ENCODE measurements around the gene INVS.
A peak's percentile ranks its signal among the peaks of the same experiment; 100 is the strongest.
"Not testable (repeated sequence)": the region's sequence is repeated elsewhere in the genome, so short reads cannot be mapped to it uniquely, and the experiment has no call there.

INVS gene

DNA sequence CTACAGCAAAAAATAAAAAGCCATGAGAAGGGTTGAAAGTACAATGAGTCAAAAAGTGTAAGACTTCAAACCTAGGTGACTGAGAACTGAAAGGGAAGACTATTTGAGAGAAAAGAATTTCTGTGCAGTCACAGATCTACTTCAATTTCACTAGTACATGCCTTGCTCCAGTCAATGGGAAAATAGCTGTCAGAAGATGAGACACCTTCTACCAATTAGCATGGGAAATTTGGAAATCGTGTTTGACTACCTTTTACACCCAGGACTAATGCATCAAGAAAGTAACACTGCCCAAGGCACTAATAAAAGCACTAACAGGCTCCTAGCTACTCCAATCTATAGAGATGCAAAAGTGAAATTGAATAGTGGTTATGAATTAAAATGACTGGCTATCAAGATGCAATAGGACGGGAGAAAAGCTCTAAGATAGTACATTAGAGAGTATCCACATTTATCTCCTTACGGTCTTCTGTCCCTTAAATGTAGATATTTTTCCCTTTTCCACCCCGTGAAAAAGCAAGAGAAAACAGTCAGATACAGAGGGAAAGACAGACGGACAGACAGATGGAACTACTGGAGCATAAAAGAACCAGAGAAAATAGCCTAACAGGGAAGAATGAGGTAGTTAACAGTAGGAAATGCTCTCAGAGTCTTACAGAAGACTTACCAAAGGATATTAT is 15.5 kb upstream of the INVS start:
- peak; percentile 85 for DNase-seq

DNA sequence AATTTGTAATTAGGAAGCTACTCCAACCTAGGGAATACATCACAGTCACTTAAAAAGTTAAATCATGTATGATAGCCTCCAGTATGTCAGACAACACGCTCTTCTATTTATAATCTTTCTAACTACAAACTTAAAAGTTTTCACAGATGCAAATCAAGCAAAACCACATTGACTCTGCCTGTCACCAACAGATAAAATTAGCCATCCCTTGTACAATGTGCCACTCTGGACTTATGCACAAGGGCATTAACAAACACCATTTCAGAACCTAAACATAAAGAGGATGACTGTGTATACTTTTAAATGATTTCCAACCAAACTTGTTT is 15.0 kb upstream of the INVS start:
- no peak for DNase-seq

DNA sequence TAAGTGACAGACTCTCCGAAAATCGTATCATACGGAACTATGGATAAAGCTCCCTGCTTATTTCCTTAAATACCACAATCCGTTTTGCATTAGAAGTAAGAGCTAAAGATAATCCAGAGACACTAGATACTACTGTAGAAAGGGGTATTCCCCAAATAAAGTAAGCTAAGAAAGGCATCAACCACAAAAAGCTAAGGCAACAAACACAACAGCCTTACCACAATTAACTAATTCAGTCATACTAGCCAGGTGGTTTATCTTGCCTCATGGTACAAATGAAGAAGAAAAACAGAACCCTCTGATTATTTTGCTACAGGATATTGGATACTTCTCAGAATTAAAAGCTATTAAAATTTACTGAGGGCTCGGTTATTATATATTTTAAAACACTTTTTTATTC is 14.3 kb upstream of the INVS start:
- DNase-seq, result no peak

DNA sequence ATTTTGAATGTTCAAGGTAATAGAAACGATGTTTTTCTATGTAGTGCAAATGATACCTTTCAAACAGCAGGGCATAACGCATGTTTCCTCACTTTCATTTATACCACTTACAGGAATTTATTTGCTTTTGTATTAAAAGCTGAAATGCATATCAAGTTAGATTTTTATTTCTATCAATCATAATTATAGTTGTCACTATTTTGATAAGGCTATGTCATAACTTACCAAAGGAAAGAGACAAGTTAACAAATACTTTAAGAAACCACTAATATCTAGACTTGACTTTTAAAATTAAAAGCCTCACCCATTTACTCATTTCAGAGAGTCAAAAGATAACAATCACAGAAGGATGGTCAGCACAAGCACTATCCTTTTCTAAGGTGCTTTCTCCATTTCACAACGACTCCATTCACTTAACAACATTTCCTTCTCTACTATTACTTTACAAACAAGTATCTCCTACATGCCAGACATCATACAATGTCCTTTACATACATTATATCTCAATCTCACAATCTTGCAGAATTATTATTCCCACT is 12.9 kb upstream of the INVS start:
- DNase-seq, result no peak

DNA sequence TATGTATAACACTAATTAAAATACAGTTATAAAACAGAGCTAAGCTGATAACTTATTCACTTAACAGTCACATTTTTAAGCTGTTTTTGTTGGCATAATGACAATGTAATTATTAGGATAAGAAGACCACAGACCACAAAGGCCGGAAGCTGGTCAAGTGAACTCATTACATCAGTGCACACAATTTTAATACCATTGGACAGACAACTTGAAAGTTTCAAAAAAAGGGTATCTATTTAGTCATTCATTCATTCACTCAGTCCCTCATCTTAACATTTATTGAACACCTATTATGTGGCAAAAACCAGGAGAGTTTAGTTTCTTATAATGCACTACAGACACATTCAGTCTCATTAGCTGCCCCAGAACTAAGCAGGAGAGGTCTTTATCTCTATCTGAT is 11.8 kb upstream of the INVS start:
- DNase-seq, result no peak

DNA sequence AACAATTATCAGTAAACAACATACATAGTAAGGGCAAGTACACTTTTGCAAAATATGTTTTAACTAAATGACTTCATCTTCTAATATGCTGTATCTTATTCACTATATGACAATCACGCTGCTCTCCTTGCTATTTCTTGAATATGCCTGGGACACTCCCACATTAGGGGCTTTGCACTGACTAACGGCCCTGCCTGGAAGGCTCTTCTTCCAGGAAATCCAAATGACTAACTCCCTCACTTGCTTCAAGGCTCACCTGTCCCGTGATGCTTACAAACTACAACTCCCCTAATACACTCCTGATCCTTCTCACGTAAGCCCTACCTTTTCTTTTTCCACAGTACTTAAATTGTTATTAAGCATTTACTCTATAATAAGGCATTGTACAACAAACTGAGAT is 10.8 kb upstream of the INVS start:
- no peak for DNase-seq

DNA sequence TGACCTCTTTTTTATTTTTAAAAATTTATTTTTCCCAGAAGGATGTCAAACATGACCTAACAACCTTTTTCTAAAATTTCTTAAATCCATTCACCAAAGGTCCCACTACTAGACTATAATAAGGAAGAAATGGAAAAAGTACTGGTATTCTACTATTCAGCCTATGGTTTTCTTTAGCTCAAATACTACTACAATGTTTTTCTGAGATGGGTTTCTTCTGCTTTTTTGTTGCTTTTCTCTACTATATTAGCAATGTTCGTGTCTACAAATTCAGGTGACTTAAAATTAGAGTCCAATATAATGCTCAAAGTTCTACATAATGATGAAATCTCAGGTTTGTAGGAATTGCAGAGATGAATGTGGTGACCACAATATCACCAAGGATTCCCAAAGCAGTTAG is 8.2 kb upstream of the INVS start:
- no peak for DNase-seq

DNA sequence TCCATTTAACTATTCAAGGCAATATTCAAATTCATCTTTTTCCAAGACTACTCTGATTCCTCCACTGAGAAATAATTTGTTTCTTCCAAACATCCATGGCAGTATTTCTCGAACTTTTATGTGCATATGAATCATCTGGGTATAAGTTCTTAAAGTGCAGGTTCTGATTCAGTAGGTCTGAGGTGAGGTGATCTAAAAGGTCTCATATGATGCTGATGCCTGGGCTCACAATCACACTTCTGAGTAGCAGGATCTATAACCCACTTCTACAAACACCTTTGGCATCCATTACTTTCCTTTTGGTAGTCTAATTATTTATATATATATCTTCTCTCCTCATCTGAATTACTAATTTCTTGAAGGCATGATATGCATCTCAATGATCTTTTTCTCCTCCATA is 7.4 kb upstream of the INVS start:
- no peak for DNase-seq

DNA sequence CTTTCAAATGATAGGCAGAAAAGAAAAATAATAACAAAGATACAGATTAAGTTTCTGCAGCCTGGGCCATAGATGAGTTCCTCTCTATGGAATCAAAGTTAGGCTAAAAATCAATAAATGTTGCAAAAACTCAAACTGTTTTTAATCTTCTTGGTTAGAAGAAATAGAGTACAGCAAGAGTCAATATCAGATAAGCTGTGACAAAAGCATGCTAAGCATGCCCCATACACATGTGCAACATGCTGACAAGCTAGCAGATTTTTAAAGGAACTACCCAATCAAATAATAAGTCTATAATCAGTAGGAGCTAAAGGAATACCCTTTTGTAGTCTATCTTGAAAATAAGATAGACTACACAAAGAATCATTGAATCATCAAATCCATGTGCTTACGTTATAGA is 7.0 kb upstream of the INVS start:
- DNase-seq, result no peak

DNA sequence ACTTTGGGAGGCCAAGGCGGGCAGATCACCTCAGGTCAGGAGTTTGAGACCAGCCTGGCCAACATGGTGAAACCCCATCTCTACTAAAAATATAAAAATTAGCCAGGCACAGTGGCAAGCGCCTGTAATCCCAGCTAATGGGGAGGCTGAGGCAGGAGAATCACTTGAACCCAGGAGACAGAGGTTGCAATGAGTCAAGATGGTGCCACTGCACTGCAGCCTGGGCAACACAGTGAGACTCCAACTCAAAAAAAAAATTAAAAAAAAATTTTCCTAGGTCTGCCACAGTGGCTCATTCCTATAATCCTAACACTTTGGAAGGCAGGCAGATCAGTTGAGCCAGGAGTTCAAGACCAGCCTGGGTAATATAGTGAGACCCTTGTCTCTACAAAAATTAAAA is 4.6 kb upstream of the INVS start:
- not testable (repeated sequence) for DNase-seq

DNA sequence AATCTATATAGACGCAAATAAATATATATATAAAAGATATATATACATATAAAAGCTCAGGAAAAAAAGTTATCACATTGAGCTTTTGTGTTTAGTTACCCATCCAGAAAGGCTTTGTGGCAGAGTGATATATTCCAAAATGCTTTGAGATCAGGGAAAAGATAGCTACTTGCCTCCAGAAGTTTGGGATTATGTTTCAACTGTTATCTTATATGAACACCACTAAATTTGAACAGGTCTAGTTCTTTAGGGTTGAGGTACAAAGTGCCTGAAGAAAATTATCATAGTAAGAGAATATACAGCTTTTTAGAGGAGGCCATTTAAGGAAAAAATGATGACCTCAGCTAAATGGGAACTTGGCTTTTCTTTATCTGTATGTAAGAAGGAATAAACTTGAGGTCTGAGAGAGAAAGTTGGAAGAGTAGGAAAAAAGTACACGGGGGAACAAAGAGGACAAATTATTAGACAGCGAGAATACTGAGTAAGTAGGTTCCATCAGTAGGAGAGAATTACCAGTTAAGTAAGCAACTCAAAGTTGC is 2.6 kb upstream of the INVS start:
- DNase-seq, result no peak

DNA sequence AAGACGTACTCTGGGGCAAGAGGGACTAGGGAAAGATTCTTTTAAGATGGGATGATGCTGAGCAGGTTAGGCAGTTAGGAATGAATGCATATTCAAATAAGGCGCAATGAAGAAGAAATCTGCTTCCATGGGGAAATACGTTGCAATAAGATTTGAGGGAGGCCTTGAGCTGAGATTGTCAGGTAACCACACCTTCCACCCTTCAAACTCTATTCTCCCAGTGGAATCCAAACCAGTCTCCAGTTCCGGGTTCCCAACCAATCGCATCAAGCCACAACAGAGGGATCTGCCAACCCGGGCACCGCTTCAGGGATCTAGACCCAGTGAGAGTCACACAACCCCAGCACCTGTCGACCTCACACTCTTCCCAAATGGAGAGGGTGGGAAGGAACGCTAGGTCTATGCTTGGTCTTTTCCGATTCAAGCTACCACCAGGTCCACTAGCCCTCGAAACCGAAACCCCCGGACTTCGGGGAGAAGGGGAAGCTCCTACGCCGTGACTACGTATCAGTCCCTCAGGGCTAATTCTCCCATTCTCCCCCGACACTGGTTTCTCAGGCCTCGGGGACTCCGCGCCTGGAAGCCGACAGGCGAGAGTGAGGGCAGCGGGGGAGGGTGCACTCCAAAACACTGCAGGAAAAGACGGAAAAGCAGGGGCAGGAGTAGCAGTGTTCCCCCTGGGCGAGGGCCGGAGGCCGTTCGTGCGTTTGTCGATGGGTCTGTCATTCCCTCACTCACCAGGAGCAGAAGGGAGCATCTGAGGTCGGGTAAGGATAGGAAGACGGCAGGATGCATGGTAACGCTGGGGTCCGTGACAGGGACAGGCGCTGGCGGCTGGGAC is 777 bp upstream of the INVS start:
- peak; percentile 24 for DNase-seq

DNA sequence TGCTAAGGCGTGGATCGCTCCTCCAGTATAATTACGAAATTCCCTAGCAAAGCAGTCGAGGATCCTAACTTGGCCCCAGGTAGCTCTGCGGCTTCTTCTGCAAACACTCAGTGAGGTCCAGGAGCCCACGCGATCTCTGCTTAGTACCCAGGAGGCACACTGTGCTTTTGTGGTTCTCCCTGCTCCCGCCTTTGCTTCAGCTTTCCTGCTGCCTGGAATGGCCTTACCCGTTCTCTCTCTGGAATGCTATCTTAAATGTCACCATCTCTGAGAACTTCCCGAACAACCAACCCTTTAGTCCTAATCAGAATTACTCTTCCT is 639 bp downstream of the INVS start:
- peak; percentile 24 for DNase-seq

DNA sequence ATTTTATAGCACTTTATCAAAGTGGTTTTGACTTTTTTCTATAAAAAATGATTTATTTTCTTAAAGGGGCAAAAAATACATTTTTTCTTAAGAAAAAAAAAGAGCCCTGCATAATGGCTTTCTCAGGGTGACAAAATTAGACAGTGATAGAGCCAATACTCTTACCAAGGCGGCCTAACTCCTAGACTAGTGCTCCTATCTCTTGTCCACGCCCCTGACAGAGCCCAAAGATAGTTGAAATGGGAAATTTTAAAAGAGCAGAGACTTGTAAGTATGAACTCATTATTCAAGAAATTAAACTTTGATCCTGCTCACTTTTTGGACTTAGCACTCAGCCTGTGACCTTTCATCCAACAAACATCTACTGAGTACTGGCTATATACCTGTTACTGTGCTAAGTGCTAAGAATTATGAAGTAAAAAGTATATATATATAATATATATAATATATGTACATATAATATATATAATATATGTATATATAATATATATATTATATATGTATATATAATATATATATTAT is 1.2 kb downstream of the INVS start:
- no peak for DNase-seq

DNA sequence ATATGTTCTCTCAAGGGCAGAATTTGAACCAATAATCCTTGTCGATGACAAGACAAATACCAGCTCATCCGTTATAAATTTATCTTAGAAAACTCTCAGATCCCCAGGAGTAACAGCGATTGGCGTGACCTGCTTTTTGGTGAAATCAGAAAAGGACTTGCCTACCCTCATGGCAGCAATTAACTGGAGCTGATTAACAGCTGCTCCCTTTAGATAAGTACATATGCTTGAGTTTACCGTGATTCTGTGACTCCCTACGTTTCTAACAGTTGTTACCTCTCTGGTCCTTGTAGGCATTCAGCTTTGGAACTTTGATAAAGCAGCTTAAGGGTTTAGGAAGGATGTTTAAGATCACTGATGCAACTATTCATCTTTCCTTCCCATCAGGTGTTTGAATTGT is 2.6 kb downstream of the INVS start:
- DNase-seq, result no peak

DNA sequence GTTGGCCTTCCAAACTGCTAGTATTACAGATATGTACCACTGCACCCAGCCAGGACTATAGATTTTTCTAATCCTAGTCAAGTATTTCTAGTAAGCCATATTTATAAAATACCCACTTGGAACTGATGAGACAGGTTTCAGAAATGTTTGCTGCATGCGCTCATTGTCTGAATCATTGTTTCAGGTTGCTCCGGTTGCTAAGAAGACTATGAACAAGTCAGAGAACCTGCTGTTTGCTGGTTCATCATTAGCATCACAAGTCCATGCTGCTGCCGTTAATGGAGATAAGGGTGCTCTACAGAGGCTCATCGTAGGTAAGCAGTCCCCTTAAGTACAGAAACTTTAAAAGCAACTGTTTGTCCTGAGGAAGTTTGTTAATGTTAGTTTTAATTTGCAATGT is 5.3 kb downstream of the INVS start:
- no peak for DNase-seq

DNA sequence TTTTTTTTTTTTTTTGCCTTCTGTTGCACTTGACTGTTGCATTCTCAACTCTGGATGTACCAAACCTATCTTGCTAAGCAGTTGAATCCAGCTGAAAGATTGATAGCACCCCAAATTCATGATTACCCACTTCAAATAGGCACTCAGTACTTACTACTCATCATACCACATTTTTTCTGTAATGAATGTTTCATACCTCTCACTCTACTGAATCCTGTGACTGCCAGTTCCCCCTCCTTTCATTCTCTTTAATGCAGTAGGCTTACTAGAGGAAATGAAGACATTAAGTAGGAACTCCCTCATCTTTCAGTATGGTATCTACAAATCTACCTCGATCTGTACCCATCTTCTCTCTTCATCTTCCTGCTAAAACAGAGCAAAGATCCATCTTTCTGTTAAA is 6.8 kb downstream of the INVS start:
- DNase-seq, result no peak

DNA sequence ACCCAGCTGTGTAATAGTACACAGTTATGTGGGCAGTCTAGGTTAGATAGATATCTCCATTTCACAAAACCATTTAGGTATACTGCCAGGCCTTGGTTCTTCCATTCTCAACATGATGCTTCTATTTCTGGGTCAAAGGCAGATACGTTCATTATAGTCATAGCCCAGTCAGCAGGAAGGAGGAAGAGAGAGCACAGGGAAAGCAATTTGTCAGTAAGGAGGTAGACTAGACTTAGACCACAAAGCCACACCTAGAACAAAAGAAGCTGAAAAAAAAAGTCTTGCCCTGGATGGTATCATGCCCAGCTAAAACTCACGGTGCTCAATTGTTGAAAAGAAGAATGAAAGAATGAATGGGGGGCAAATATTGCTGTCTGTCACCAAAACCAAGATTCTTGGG is 7.6 kb downstream of the INVS start:
- no peak for DNase-seq

DNA sequence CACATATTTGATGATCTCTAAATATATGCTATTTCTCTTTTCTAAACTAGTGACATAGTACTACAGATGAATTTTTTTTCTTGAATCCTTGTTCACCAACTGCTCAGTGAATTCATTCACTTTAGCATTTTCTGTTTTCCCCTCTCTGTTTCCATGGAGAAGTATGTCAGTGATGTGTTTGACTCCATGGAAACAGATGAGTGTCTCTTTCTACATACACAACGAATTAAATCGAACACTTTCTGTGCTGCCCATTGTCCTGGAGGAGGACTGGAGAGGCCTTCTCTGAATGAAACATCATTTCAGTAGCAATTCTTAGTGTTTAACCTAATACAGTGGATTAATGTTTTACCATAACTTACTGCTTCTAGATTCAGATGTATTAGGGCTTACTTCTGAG is 9.5 kb downstream of the INVS start:
- no peak for DNase-seq

DNA sequence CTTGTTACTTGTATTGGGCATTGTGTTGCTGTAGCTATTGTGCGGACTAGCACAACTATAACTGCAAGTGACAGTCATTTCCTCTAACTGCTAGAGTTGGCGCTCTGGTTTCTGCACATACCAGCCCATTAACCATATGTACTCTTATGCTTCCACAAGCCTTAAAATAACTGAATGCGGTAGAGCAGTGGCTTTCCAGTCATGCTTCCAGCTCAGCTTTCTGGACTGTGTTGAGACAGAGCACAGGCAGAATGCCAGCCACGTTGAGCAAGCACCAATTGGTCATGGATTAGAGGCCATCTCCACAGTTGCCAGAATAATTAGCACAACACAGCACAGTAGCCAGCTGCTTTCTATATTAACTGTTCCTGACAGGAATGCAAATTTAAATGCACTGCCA is 12.2 kb downstream of the INVS start:
- peak; percentile 83 for DNase-seq

DNA sequence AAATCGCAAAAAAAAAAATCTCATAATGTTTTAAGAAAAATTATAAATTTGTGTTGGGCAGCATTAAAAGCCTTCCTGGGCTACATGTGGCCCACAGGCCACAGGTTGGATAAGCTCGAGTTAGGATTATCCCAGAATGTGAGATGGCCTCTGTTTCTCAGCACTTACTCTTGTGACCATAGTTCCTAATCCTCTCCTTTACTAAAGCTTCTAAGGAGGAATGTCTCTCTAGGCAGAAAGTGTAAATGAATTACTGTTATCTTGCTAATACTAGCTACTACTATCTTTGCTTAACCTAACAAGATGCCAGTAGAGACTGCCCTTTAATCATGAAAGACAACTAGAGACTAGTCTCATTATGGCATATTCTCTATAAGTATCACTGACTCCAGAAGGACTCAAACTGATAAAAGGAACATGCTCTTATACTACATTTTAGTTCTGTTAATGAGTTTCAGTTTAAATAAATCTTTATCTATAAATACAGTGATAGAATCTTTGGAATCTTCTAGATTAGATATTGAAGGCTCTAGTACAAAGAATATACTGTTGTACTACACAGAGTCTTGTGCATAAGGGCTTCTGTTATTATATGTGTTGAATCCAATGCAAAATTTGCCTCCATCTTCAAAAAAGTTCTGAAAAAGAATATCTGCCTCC is 13.8 kb downstream of the INVS start:
- no peak for DNase-seq

DNA sequence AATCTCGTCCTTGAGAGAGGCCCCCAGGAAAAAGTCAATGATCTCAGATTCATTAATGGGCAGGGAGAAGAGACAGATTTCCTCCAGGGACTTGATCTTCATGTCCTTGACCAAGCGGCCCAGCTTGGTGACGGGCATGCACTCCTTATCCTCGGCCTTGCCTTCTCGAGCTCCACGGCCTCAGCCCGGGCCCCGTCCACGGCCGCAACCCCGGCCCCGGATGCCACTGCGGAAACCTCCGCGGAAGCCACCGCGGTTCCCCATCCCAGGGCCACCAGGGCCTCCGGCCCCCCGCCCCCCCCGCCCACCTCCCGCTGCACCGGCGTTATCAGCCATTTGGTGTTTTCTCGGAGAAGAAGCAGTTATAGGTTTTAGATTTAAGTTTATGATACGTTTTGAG is 18.3 kb downstream of the INVS start:
- no peak for DNase-seq

DNA sequence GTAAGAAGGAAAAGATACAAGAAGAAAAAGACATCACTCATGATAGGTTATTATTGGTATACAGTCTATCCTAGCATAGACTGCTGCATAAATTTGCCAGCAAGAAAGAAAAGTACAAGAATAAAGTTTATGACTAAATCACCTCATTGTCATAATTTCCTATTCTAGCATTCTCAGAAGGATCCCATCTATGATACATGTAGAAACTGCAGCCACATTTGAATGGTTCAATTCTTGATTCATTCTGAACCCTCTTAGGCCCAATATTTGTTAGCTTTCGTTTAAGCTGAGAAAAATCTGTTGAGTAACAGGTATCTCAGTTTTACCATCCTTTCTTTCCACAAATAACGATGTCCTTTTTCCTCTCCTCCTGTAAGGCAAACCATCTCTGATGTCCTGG is 21.2 kb downstream of the INVS start:
- DNase-seq, result no peak

DNA sequence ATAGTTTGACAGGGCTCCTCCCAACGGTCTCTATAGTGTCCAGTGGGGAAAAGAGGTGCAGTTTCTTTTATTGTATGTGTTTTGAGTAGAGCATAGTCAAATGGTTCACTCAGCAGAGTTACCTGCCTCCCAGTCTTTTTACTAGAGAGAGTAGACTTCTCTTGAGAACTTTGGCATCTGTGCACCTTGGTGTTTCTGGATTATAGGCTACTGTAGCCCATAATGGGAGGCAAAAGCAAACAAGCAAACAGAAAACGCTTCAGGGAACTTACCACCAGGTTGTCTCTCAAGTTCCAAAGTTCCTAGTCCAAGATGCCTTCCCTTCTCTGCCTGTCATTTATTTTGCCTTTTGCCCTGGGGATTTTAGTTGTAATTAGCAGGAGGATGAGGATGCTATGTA is 26.2 kb downstream of the INVS start:
- no peak for DNase-seq
